Stomach (tissue), 4 donors: ENCODE measurements around the gene DNAJB5.

Experiments used
- EP300 ChIP-seq: sonication (generic); formaldehyde crosslinking; IDR thresholded peaks from one replicate; pipeline ENCODE4 v1.6.1; 2017; ENCODE audit warnings: antibody characterized with exemption
- POLR2A ChIP-seq, 4 donors: fragments of 450-650 bp; IDR thresholded peaks; one replicate each; pipeline ENCODE4 v1.6.1; 2016; ENCODE audit warnings: antibody characterized with exemption in 4 of 4, control low read depth in 2 of 4, mild to moderate bottlenecking in 1 of 4, moderate library complexity in 1 of 4
- POLR2AphosphoS5 ChIP-seq, 3 donors: sonication (generic); formaldehyde crosslinking; IDR thresholded peaks; one replicate each; pipeline ENCODE4 v1.6.1; 2016; ENCODE audit warnings: antibody characterized with exemption in 3 of 3
- TF ChIP-seq, protein P1 (sequence below), 7 experiments: fragments of 450-650 bp in 4 of 7; fragments of 200-600 bp in 3 of 7; sonication (generic) in 3 of 7; IDR thresholded peaks; one replicate each; pipeline ENCODE4 v1.5.1; 2016 to 2019; ENCODE audit warnings: antibody characterized with exemption in 7 of 7, control low read depth in 2 of 7, mild to moderate bottlenecking in 1 of 7

DNA sequence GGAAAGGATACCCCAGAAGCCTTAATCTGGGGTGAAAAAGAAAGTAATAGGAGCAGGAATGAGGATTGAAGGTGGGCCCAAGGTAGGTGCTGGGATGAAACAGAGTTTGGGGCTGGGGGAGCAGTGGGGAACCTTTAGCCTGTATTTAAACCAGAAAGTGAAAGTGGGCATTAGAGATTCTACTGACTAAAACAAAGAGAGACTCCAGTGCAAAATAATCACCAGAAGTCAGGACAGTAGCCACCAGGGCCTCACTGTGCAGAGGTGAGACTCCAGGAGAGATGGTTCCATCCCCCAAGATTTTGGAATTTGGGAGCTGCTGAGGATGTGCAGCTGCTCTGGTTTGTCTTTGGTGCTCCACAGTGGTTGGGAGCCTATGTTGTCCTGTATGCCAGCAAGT is 13.1 kb downstream of the DNAJB5 start:
- TF ChIP-seq, protein P1, sequence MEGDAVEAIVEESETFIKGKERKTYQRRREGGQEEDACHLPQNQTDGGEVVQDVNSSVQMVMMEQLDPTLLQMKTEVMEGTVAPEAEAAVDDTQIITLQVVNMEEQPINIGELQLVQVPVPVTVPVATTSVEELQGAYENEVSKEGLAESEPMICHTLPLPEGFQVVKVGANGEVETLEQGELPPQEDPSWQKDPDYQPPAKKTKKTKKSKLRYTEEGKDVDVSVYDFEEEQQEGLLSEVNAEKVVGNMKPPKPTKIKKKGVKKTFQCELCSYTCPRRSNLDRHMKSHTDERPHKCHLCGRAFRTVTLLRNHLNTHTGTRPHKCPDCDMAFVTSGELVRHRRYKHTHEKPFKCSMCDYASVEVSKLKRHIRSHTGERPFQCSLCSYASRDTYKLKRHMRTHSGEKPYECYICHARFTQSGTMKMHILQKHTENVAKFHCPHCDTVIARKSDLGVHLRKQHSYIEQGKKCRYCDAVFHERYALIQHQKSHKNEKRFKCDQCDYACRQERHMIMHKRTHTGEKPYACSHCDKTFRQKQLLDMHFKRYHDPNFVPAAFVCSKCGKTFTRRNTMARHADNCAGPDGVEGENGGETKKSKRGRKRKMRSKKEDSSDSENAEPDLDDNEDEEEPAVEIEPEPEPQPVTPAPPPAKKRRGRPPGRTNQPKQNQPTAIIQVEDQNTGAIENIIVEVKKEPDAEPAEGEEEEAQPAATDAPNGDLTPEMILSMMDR (IDR thresholded peaks at IDR 0.05) = no peak
- TF ChIP-seq POLR2A (IDR thresholded peaks at IDR 0.05) (no peak), POLR2AphosphoS5 (IDR thresholded peaks at IDR 0.05) (no peak), EP300 (no peak)
